ENCODE data around the gene KLHDC9.
A peak's percentile ranks its signal among the peaks of the same experiment; 100 is the strongest.

KLHDC9 gene

DNA sequence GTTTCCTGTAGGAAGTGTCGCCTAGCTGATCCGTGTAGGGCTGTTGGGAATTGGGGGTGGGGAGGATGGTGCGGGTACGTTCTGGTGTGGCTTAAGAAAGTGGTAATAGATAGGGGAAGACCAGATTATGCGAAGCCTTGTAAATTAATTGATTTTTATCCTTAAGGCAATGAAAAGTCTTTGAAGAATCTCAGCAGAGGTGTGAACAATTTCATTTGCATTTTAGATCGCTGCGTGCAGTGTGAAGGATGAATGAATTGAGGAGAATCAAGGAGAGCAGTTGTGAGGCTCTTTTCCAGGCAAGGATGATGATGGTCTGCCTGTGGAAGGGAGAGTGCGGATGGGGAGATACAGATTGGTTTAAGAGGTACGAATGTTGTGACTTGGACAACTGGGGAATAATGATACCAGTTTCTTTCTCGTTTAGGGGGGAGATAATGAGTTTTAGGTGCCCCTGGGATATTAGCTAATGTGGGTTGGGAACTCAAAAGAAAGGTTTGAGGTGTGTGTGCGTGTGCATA is 35.1 kb downstream of the KLHDC9 start:
- DNase-seq, result no peak

DNA sequence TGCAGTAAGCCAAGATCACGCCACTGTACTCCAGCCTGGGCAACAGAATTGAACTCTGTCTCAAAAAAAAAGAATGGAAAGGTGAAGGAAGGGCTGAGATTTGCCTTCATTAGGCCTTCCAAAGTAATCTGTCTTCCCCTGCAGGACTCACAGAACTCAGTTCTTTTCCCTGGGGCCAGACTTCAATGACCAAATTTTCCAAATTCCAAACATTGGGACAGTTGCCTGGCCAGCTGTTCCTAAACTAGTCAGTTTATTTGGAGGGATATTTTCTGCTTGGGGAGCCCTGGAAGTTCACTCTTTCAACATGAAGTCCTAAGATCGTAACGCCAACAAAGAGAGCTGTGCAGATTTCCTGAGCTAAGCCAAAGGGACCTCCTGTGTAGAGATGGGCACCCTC is 39.7 kb downstream of the KLHDC9 start:
- DNase-seq, result no peak

DNA sequence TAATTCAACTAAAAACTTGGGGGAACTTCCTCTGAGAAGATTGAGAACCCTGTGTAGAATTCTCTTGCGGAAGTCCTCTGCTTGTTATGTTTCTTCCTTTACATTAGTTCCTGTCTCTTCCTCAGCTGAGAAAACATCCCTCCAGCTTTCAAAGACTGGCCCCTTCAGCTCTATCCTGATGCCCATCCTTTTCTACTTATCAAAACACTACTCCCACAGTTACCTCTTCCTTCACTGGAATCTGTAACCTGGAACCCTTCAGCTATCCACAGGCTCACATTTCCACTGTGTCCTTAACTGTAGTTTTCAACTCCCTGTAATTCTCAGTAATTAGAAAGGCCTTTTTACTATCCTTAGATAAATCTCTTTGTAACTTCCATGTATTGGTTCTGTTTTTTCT is 40.3 kb downstream of the KLHDC9 start:
- no peak for DNase-seq

DNA sequence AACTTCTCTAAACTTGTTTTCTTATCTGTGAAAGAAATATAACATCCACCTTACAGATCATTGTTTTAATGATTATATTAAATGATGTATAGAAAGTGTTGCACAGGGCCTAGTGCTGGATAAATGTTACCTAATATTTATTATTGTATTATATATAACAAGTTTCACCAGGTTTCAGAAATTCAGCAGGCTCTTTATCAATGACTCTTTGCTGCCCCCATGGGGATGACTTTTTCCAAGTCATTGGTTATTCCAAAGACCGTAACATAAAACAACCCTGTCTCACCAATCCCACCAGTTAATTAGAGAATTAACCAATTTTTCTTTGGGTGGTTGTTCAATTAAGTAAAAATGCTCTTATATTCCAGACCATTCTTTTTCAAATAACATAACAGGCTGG is 41.6 kb downstream of the KLHDC9 start:
- peak; percentile 68 for DNase-seq

DNA sequence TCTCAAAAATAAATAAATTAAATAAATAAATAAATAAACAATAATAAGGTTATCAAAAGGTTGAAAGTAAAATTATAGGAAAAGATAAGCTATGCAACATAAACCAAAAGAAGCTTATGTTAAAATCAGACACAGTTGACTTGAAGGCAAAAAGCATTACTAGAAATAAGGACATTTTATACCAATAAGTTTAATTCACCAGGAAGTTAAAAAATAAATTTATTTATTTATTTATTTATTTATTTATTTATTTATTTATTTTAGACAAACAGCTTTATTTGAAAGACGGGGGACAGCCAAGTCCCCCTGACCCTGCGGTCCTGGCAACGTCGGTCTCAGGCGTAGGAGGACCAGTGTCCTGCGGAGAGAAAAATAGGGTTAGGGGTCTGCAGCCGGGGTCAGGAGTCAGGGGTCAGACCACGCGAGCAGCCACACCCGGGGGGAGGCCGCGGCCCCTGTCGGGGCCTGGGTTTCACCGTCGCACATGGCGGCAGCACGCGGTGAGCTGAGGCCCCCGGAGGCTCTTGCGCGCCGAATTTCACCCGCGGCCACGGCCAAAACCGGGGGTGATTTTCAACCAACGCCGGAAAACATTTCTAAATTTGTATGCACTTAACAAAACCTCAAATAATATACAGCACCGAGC is 42.7 kb downstream of the KLHDC9 start:
- DNase-seq, result no peak

DNA sequence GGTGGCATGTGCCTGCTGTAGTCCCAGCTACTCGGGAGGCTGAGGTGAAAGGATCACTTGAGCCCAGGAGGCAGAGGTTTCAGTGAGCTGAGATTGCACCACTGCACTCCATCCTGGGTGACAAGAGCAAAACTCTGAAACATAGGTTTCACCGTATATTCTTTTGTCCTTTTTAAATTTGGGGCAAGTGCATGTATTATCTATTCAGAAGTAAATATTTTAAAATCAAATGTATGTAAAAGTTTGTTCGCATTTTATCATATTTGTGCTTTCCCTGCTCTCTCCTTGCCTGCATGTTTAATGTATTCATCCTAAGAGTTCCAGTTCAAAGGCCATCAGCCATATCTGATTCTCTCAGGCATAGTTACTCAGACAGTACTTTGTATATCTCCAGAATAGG is 47.7 kb downstream of the KLHDC9 start:
- DNase-seq, result no peak

Data from CD4-positive, alpha-beta T cell treated with Interleukin-12 subunit alpha and Interleukin-12 subunit beta, for 1 hour (primary cell).